Measurements from ENCODE around the gene NXPH4. TPM values are rescaled to one million over a fixed set of nuclear protein-coding genes. Genes with fewer than 3 reads are reported as not detected.

The NXPH4 gene
- total RNA-seq, 1 donor = not detected

DNA sequence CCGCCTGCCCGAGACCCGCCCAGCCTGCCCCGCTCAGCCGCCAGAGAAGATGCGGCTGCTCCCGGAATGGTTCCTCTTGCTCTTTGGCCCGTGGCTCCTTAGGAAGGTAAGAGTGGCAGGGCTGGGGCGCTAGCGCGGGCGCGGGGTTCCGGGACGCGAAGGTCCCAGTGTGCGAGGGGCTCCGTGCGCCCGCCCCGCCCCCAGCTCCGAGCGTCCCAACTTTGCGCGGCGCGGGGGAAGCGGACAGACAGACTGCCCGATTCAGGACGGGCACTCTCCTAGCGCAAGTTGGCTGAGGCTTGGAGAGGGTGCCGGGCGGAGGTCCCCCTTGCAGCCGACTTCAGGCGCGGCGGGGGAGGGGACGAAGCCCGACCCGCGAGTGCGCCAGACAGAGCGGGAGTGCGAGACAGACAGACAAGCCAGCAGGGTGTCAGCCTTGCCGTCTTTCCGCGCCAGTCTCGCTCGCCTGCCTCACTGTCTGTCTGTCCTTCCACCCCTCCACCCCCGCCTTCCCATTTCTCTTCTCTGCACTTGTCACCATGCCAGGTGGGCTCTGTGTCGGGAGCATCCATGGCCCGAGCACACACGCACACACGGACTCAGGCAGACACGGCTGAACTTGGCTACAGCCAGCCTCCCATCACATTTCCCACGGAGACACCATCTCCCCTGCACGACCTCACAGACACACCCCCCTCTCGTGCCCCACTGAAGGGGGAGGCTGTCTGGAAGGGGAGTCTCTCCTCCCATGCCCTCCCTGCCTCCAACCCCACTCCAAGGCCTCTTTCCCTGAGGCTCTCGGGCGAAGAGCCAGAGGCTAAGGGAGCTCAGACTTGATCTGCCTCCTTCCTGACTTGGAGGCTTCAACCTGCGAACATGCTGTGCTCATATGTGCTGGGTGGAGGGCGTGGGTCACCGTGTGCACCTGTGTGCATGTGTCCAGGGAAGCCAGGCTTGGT lies 606 bp downstream of the NXPH4 start:
- DNase-seq (ENCODE audit: low read depth in 2 of 3, low spot score in 2 of 3) = no peak

DNA sequence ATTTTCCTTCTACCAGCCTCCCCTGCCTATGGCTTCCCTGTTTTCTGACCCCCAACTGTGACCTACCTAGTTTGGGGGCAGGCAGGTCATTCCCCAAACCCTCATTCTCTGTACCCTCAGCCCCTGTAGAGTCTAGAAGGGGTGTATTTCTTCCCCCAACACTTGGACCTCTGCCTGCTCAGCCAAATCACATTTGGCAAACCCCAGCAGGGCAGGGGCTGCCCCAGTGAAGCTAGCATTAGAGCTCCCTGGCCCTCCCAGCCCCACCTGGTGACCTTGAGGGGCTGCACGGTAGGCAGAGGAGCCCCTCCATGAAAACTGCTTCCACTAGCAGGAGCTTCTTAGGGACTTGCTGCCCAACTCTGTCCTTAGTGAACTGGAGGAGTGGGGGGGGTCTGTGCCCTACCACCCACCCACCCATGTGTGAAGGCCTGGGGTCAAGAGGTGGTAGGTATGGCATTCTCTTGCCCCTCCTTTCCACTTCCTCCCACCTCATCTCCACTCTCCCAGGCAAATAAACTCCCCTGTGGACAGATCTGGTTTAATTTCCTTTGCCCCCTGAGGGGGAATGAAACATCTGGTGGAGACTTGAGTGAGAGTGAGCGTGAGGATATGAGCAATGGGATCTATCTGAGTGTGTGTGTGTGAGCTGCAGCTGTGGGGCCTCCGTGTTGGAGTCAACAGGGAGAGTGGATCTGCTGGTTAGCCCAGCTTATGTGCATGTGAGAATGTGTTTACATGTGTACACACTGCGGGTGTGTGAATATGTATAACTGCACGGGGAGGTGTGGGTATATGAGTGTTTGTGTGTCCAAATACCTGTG lies 1.6 kb downstream of the NXPH4 start:
- no peak for DNase-seq (ENCODE audit: low read depth in 2 of 3, low spot score in 2 of 3)

- no peak for DNase-seq (ENCODE audit: low read depth in 2 of 3, low spot score in 2 of 3)
These were observed 2.8 kb downstream of the NXPH4 start for GRCh38 chr12:57219205-57219992.

- no peak for DNase-seq (ENCODE audit: low read depth in 2 of 3, low spot score in 2 of 3)
These were observed 3.6 kb downstream of the NXPH4 start for GRCh38 chr12:57219993-57220754.

- no peak for DNase-seq (ENCODE audit: low read depth in 2 of 3, low spot score in 2 of 3)
These were observed 4.2 kb downstream of the NXPH4 start for GRCh38 chr12:57220770-57221168.

GRCh38 chr12:57221169-57221917 lies 4.7 kb downstream of the NXPH4 start:
- no peak for DNase-seq (ENCODE audit: low read depth in 2 of 3, low spot score in 2 of 3)

GRCh38 chr12:57222286-57223190 lies 5.9 kb downstream of the NXPH4 start:
- no peak for DNase-seq (ENCODE audit: low read depth in 2 of 3, low spot score in 2 of 3)

DNA sequence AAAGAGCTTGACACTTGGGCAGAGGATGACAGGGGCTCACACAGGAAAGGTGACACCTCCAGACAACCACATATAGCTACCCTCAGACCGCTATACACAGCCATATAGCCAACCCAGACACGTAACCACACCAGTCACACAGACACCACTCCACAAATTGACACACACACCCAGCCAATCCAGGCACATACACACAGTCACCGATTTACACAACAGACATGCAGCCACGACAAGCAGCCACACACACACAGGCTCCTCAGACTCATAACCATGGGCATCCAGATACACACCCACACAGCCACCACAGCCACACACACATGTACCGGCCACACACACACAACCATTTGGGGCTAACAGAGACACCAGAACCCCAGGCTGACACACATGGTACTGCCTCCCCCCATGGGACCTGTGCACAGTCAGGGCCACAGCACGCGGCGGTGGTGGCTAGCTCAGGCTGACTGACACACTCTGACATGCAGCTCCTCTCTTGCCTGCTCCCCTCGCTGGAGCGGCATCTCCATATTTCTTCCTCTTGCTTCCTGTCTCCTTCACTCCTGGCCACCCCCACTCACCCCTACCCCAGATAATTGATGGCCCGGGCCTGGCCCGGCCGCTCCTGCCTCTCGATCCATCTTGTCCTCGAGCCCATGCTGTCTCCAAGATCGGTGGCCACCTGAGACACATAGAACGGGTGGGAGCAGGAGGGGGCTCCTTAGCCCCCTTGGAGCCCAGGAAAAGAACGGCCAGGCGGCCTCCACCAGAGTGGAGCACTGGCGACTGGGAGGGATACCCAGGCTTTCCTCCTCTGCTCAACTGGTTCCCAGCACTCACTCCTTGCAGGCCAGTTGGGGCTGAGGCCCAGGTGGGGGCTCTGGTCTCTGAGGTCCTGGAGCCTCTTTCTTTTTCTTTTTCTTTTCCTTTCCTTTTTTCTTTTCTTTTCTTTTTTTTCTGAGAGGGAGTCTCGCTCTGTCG lies 6.9 kb downstream of the NXPH4 start:
- DNase-seq (ENCODE audit: low read depth in 2 of 3, low spot score in 2 of 3) = no peak

DNA sequence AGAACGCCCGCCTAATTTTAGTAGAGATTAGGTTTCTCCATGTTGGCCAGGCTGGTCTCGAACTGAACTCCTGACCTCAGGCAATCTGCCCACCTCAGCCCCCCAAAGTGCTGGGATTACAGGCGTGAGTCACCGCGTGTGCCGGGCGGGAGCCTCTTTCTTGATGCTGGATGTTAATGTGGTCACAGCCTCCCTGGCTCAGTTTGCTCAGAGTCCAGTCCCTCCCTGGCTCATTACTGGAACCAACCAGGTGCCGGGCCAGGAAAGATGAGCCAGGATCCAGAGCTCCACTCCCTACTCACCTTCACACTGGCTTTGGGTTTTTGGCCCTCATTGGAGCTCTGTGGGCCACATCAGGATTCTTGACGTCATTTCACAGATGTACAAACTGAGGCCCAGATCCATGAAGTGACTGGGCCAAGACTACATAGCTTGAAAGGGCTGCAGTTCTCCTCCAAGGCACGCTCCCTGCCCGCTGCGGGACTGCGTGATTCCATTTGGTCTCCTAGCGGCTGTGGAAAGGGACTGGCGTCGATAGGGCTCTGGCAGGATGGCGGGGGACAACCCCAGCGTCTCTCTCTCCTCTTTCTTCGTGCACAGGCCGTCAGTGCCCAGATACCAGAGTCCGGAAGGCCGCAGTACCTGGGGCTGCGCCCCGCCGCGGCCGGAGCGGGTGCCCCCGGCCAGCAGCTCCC lies 7.8 kb downstream of the NXPH4 start:
- DNase-seq (ENCODE audit: low read depth in 2 of 3, low spot score in 2 of 3) = no peak

DNA sequence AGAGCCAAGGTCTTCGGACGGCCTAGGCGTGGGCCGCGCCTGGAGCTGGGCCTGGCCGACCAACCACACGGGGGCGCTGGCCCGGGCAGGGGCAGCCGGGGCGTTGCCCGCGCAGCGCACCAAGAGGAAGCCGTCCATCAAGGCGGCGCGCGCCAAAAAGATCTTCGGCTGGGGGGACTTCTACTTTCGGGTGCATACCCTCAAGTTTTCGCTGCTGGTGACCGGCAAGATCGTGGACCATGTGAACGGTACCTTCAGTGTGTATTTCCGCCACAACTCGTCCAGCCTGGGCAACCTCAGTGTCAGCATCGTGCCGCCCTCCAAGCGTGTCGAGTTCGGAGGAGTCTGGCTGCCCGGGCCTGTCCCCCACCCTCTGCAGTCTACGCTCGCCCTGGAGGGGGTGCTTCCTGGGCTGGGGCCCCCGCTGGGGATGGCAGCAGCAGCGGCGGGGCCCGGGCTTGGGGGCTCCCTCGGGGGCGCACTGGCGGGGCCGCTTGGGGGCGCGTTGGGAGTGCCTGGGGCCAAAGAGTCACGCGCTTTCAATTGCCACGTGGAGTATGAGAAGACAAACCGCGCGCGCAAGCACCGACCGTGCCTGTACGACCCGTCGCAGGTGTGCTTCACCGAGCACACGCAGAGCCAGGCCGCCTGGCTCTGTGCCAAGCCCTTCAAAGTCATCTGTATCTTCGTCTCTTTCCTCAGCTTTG lies 8.5 kb downstream of the NXPH4 start:
- peak in 1 of 3 donors; percentile 66 for DNase-seq (ENCODE audit: low read depth in 2 of 3, low spot score in 2 of 3)

DNA sequence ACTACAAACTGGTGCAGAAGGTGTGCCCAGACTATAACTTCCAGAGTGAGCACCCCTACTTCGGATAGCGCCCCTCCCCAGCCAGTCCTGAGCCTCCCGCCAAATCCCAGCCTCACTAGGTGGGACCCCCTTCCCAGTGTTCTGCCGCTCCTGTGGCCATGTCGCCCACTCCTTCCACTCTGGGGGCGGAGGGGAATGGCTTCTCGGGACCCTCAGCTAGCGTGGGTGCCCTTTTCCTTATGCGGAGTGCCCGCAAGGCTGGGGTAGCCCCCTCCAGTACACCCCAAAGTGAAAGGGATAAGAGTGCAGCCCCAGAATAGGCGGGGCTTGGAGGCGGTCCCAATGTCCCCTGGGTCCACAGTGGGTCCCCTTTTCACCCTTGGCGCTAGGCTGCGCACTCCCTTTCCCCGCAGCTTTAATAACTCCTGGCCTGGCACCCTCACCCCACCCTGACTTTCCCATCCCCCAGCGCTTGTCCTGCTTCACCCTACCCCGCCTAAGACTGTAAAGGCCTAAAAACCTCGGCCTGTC lies 9.2 kb downstream of the NXPH4 start:
- DNase-seq (ENCODE audit: low read depth in 2 of 3, low spot score in 2 of 3) = no peak

DNA sequence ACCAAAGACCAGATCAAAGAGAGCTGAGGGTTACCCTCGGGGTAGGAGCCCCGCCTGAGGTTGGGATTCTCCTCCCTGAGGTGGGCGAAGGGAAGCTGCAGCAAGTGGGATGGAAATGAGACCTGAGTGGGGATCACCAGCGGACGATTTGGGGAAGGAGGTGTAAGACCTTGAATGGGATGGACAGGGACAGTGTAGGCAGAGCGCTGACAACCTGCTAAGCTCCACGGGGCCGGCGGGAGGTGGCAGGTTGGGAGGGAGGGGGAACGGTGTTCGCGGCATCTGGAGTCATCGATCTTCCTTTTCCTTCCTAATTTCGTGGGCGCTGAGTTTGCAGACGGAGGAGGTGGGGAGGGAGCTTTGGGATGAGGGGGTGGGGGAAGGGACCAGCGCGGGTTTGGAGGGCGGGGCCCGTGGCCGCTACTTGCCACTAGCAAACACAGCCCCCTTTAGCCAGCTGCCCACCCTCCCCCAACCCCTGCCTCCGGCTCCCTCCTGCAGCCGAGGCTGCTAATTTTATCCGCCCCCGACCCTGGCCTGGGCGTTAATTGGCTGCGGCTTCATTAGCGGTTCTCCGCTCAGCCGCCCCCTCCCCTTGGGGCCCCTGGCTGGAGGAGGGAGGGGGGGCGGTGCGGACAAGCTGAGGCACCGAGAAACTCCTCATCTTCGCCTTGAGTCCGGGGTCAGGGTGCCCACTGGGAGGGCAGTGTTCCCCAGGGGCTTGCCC lies 10.2 kb downstream of the NXPH4 start:
- DNase-seq (ENCODE audit: low read depth in 2 of 3, low spot score in 2 of 3) = no peak

DNA sequence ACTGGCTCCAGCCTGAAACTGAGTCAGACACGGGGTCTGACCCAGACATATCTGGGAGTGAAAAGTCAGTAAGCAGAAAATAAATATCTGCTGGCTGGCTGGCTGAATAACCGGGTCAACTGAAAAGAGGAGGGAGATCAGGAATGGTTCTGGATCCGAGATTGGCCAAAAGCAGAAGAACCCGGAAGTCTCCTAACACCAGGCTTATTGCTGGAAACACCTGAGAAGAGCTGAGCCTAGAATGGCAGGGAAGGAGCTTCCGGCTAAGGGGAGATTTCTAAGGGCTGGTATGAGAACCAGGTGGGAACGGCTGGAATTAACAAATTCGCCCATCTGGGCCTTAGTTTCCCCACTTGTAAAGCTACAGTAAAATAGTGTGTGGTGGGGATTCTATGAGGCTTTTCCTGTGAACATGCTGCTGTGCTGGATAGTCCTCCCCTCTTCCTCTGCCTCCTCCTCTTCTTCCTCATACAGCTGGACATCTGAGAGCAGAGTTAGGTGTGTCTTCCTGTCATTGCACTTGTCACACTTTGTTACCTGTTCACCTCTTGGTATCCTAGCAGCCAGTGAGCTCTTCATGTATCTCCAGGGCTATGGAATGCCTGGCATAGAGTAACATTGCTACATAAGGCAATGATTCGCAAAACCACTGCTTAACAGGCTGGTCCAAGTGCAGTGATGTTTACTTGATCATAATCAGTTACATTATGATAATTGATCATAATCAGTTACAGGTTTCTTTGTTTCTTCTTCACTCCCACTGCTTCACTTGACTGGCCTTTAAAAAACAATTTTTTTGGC lies 10.9 kb downstream of the NXPH4 start:
- no peak for DNase-seq (ENCODE audit: low read depth in 2 of 3, low spot score in 2 of 3)

DNA sequence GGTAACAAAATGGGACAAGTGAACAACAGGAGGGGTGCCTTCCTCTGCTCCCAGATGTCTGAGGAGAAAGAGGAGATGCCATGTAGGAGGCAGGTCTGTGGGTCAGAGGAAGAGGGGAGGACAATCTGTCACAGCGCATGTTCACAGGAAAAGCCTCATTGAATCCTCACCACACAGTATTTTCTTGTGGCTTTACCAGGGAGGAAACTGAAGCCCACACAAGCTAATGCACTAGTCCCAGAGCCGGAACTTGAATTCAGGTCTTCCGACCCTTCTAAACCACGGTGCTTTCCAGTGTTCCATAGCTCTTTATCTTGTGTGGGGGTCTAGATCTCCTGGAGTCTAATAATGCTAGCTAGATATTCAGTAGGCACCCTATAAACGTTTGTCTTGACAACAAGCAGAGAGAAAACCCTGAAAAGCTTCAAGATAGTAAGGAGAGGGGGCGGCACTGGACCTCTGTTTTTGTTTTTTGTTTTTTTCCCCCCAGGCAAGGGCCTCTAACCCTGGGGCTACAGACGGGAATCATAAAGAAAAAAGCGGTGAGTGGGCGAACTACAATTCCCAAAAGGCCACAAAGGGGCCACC lies 12.5 kb downstream of the NXPH4 start:
- DNase-seq (ENCODE audit: low read depth in 2 of 3, low spot score in 2 of 3) = peak in 1 of 3 donors; percentile 67
